Measurements from ENCODE around the gene GPN2.

- TF ChIP-seq, protein P1, sequence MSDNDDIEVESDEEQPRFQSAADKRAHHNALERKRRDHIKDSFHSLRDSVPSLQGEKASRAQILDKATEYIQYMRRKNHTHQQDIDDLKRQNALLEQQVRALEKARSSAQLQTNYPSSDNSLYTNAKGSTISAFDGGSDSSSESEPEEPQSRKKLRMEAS (IDR thresholded peaks at IDR 0.05; ENCODE audit: low read depth, low read length): no peak
- TF ChIP-seq POLR2A (IDR thresholded peaks at IDR 0.05; ENCODE audit: extremely low read depth, insufficient read length): no peak
- TF ChIP-seq CTCF (IDR thresholded peaks at IDR 0.05; ENCODE audit: low read depth, low read length): peak; percentile 79
Observed at GRCh38 chr1:26853156-26853555, 36.9 kb downstream of the GPN2 start.

Data from NB4 (cell line).